K562 (cell line): Measurements from ENCODE around the gene HSD3B7. TPM values are rescaled to one million over a fixed set of nuclear protein-coding genes. Genes with fewer than 3 reads are reported as not detected.

Experiments used
- ARID3A ChIP-seq: IDR thresholded peaks from 2 replicates; pipeline ENCODE4 v1.6.1; 2012; ENCODE audit warnings: low read depth, low read length, improper control_type of control experiment, borderline replicate concordance
- CBFA2T3 ChIP-seq: fragments of 450-650 bp; IDR thresholded peaks from 2 replicates; pipeline ENCODE4 v1.6.1; 2017
- CREB5 ChIP-seq: fragments of 250-450 bp; sonication (Bioruptor Pico); IDR thresholded peaks from 2 replicates; pipeline ENCODE4 v1.5.0; 2020; ENCODE audit warnings: mild to moderate bottlenecking
- EP400 ChIP-seq: fragments of 450-650 bp; IDR thresholded peaks from 2 replicates; pipeline ENCODE4 v1.6.1; 2017; ENCODE audit warnings: antibody characterized with exemption, mild to moderate bottlenecking, moderate library complexity
- FUS ChIP-seq: fragments of 200-400 bp; formaldehyde crosslinking; optimal IDR thresholded peaks from 2 replicates; pipeline ENCODE3; 2017; ENCODE audit warnings: low read depth, low read length
- ILF3 ChIP-seq: fragments of 450-650 bp; IDR thresholded peaks from 2 replicates; pipeline ENCODE4 v1.6.1; 2018; ENCODE audit warnings: antibody characterized with exemption, mild to moderate bottlenecking, moderate library complexity, borderline replicate concordance
- KAT8 ChIP-seq: fragments of 450-650 bp; IDR thresholded peaks from 2 replicates; pipeline ENCODE4 v1.6.1; 2016; ENCODE audit warnings: low read depth, mild to moderate bottlenecking
- KLF1 ChIP-seq: fragments of 450-650 bp; IDR thresholded peaks from 2 replicates; pipeline ENCODE4 v1.6.1; 2016; ENCODE audit warnings: missing genetic modification characterization, missing compliant biosample characterization
- MEF2A ChIP-seq: IDR thresholded peaks from 2 replicates; pipeline ENCODE4 v1.6.1; 2011; ENCODE audit warnings: low read depth, mild to moderate bottlenecking, low read length, moderate library complexity; ENCODE audit not compliant: control insufficient read depth
- MXD1 ChIP-seq: fragments of 250-450 bp; sonication (Bioruptor Pico); IDR thresholded peaks from 2 replicates; pipeline ENCODE4 v1.8.0; 2021; ENCODE audit warnings: borderline replicate concordance, mild to moderate bottlenecking, moderate library complexity; ENCODE audit not compliant: poor library complexity, severe bottlenecking
- PCBP2 ChIP-seq: fragments of 200-400 bp; formaldehyde crosslinking; IDR thresholded peaks from 2 replicates; pipeline ENCODE4 v1.6.1; 2018; ENCODE audit warnings: low read length, low read depth, mild to moderate bottlenecking, moderate library complexity; ENCODE audit not compliant: poor library complexity, severe bottlenecking
- PHF21A ChIP-seq: fragments of 450-650 bp; IDR thresholded peaks from 2 replicates; pipeline ENCODE4 v1.6.1; 2017; ENCODE audit warnings: low read depth, borderline replicate concordance
- PYGO2 ChIP-seq: fragments of 450-650 bp; IDR thresholded peaks from 2 replicates; pipeline ENCODE4 v1.6.1; 2016; ENCODE audit warnings: mild to moderate bottlenecking, missing genetic modification characterization, moderate library complexity, missing compliant biosample characterization
- SAP30 ChIP-seq: fragments of 200-600 bp; sonication (generic); IDR thresholded peaks from 2 replicates; pipeline ENCODE4 v1.6.1; 2012; ENCODE audit warnings: borderline replicate concordance, low read depth, mild to moderate bottlenecking, moderate library complexity, low read length, control low read depth, inconsistent platforms; ENCODE audit not compliant: insufficient read depth, poor library complexity, severe bottlenecking
- TAF7 ChIP-seq: fragments of 450-650 bp; IDR thresholded peaks from 2 replicates; pipeline ENCODE4 v1.6.1; 2016; ENCODE audit warnings: missing genetic modification characterization, missing compliant biosample characterization
- TFAP4 ChIP-seq: sonication (generic); formaldehyde crosslinking; IDR thresholded peaks from 2 replicates; pipeline ENCODE4 v1.8.0; 2022; ENCODE audit warnings: missing genetic modification reagents, mild to moderate bottlenecking, moderate library complexity, borderline replicate concordance
- UBTF ChIP-seq, 2 experiments: IDR thresholded peaks; 2 replicates each; pipeline ENCODE4 v1.6.1; 2012; ENCODE audit warnings: improper control_type of control experiment in 2 of 2, low read depth in 2 of 2, low read length in 2 of 2, borderline replicate concordance in 1 of 2
- ZBTB43 ChIP-seq: sonication (generic); formaldehyde crosslinking; IDR thresholded peaks from 2 replicates; pipeline ENCODE4 v1.8.0; 2023; ENCODE audit warnings: mild to moderate bottlenecking, missing genetic modification reagents
- polyA plus RNA-seq, 8 experiments: library from polyadenylated mRNA; depleted of rRNA in 4 of 8; stranded (reverse) in 5 of 8; unstranded in 3 of 8; fragments of >200 nt; fragmentation: Nextera tagmentation in 2 of 8; fragmentation: Illumina TruSeq in 1 of 8; extraction: Ambion mirVana in 2 of 8; extraction: Trizol in 1 of 8; gene quantifications; 2 replicates each; pipeline versions ENCODE4 v1.2.1 to v1.2.3, GENCODE V29; 2011 to 2014; ENCODE audit warnings: inconsistent platforms in 1 of 8, missing spikeins in 1 of 8
- total RNA-seq, 7 experiments: library from RNA; depleted of rRNA in 6 of 7; stranded (reverse); fragments of >200 nt in 6 of 7; fragmentation: Illumina TruSeq in 2 of 7; extraction: Trizol in 2 of 7; gene quantifications; 2 replicates each; pipeline versions ENCODE4 v1.2.1 to v1.2.3, GENCODE V29; 2011 to 2021; ENCODE audit warnings: low replicate concordance in 1 of 7

Gene HSD3B7
- total and polyA plus RNA-seq, 9 of the 15 experiments (the other 6 are each of a cell fraction or from before 2014, with no cell fraction given) = 5.4 to 49.1 (median 23.0) TPM

GRCh38 chr16:30941600-30942425, 43.2 kb upstream of the HSD3B7 start (continued):
- peak; percentile 85 for TF ChIP-seq TFAP4 (CRISPR knock-in tag)
- no peak for TF ChIP-seq SAP30
- TF ChIP-seq PCBP2 = no peak
- TF ChIP-seq EP400 = no peak
- TF ChIP-seq PHF21A = no peak
- no peak for TF ChIP-seq ILF3
- TF ChIP-seq KAT8 = no peak
- TF ChIP-seq MEF2A = no peak
- TF ChIP-seq PYGO2 (tag) = no peak
- TF ChIP-seq MXD1 (CRISPR knock-in tag) = no peak
- TF ChIP-seq KLF1 (tag) = no peak; the same call in 1 of the 2 replicates
- TF ChIP-seq ARID3A = no peak
- no peak for TF ChIP-seq CREB5 (CRISPR knock-in tag)
- no peak for TF ChIP-seq CBFA2T3
- no peak for TF ChIP-seq TAF7 (tag)
- no peak for TF ChIP-seq UBTF (IDR thresholded peaks at IDR 0.05; ENCODE audit: borderline replicate concordance in 1 of 2, low read depth in 2 of 2, low read length in 2 of 2)
- no peak for TF ChIP-seq ZBTB43 (CRISPR knock-in tag)
- no peak for TF ChIP-seq FUS
